Measurements from ENCODE around the gene NFE2L3. TPM values are rescaled to one million over a fixed set of nuclear protein-coding genes. Genes with fewer than 3 reads are reported as not detected.
A peak's percentile ranks its signal among the peaks of the same experiment; 100 is the strongest.
"Not testable (repeated sequence)": the region's sequence is repeated elsewhere in the genome, so short reads cannot be mapped to it uniquely, and the experiment has no call there.

Gene NFE2L3
- total RNA-seq, 1 experiment from 2014 or later = 2.2 TPM

- POLR2A ChIA-PET = interaction anchor here (0.6 to 11.9 kb wide), 9 partner anchors 10 to 102 kb away, joined by 3 to 202 read pairs (median 3); partner anchors contain the start of genes CBX3, HNRNPA2B1 and NFE2L3
- peaks cover 45% of the 10 kb centered on the region for H3K36me3 Mint-ChIP-seq (ENCODE audit: insufficient read depth, unreplicated experiment)
- intact Hi-C loops (cut with micrococcal nuclease) = no loop called here
- H3K4me1 Mint-ChIP-seq (ENCODE audit: insufficient read depth, unreplicated experiment) = peaks cover 6% of the 10 kb centered on the region
- DNase-seq (ENCODE audit: unreplicated experiment) = no peak
- H3K9me3 Mint-ChIP-seq (ENCODE audit: unreplicated experiment) = no peaks in the 10 kb centered on the region
- CTCF ChIA-PET = interaction anchor here (0.6 to 4.7 kb wide), 4 partner anchors 9 to 291 kb away, joined by 3 to 28 read pairs (median 4); partner anchors contain the start of gene NFE2L3
- no peak overlapping the region for H3K4me3 Mint-ChIP-seq (ENCODE audit: unreplicated experiment)
- no peaks in the 10 kb centered on the region for H3K27me3 Mint-ChIP-seq (ENCODE audit: insufficient read depth, unreplicated experiment)
- peak overlapping the region; percentile 37 for H3K27ac Mint-ChIP-seq (ENCODE audit: low read depth, unreplicated experiment)
- BruUV-seq (replicated peaks) = no TSS peak
- TF ChIP-seq, protein P1, sequence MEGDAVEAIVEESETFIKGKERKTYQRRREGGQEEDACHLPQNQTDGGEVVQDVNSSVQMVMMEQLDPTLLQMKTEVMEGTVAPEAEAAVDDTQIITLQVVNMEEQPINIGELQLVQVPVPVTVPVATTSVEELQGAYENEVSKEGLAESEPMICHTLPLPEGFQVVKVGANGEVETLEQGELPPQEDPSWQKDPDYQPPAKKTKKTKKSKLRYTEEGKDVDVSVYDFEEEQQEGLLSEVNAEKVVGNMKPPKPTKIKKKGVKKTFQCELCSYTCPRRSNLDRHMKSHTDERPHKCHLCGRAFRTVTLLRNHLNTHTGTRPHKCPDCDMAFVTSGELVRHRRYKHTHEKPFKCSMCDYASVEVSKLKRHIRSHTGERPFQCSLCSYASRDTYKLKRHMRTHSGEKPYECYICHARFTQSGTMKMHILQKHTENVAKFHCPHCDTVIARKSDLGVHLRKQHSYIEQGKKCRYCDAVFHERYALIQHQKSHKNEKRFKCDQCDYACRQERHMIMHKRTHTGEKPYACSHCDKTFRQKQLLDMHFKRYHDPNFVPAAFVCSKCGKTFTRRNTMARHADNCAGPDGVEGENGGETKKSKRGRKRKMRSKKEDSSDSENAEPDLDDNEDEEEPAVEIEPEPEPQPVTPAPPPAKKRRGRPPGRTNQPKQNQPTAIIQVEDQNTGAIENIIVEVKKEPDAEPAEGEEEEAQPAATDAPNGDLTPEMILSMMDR (IDR thresholded peaks at IDR 0.05; ENCODE audit: unreplicated experiment) = no peak
Observed at GRCh38 chr7:26183545-26184280, 31.7 kb downstream of the NFE2L3 start.

DNA sequence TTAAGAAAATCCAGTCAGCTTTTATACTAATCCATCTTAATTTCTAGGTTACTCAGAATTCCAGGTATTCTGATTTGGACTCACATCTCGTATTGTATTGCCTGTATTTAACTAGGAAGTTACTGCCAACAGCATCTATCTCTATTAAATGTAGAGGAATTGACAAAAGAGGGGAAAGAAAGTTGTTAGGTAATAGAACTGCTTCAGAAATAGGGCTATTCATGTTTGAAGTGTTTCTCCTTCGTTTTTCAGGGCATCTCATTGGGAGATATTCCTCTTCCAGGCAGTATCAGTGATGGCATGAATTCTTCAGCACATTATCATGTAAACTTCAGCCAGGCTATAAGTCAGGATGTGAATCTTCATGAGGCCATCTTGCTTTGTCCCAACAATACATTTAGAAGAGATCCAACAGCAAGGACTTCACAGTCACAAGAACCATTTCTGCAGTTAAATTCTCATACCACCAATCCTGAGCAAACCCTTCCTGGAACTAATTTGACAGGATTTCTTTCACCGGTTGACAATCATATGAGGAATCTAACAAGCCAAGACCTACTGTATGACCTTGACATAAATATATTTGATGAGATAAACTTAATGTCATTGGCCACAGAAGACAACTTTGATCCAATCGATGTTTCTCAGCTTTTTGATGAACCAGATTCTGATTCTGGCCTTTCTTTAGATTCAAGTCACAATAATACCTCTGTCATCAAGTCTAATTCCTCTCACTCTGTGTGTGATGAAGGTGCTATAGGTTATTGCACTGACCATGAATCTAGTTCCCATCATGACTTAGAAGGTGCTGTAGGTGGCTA lies 32.5 kb downstream of the NFE2L3 start:
- H3K9me3 Mint-ChIP-seq (ENCODE audit: unreplicated experiment); intact Hi-C loops (cut with micrococcal nuclease); H3K4me3 Mint-ChIP-seq (ENCODE audit: unreplicated experiment); H3K4me1 Mint-ChIP-seq (ENCODE audit: insufficient read depth, unreplicated experiment); DNase-seq (ENCODE audit: unreplicated experiment); BruUV-seq (replicated peaks); H3K27ac Mint-ChIP-seq (ENCODE audit: low read depth, unreplicated experiment); H3K27me3 Mint-ChIP-seq (ENCODE audit: insufficient read depth, unreplicated experiment): not testable (repeated sequence)
- POLR2A ChIA-PET = interaction anchor here (0.6 to 11.9 kb wide), 6 partner anchors 10 to 101 kb away, joined by 3 to 202 read pairs (median 4); partner anchors contain the start of genes CBX3, HNRNPA2B1 and NFE2L3
- CTCF ChIA-PET = interaction anchor here (1.2 to 1.3 kb wide), 2 partner anchors 14 to 94 kb away, joined by 3 to 4 read pairs; no protein-coding TSS in a partner anchor
- H3K36me3 Mint-ChIP-seq (ENCODE audit: insufficient read depth, unreplicated experiment) = peaks cover 51% of the 10 kb centered on the region

- Mint-ChIP-seq H3K9me3 (ENCODE audit: unreplicated experiment) (no peaks in the 10 kb centered on the region), H3K4me1 (ENCODE audit: insufficient read depth, unreplicated experiment) (peaks cover 6% of the 10 kb centered on the region), H3K27me3 (ENCODE audit: insufficient read depth, unreplicated experiment) (no peaks in the 10 kb centered on the region), H3K27ac (ENCODE audit: low read depth, unreplicated experiment) (no peak overlapping the region), H3K4me3 (ENCODE audit: unreplicated experiment) (no peak overlapping the region), H3K36me3 (ENCODE audit: insufficient read depth, unreplicated experiment) (peaks cover 59% of the 10 kb centered on the region)
- TF ChIP-seq, protein P1 (IDR thresholded peaks at IDR 0.05; ENCODE audit: unreplicated experiment) = no peak
- ChIA-PET POLR2A (interaction anchor here (0.7 to 11.9 kb wide), 5 partner anchors 12 to 198 kb away, joined by 3 to 202 read pairs (median 5); partner anchors contain the start of genes CBX3 and HNRNPA2B1), CTCF (interaction anchor here (1.2 to 1.3 kb wide), 2 partner anchors 13 to 94 kb away, joined by 3 to 4 read pairs; no protein-coding TSS in a partner anchor)
- BruUV-seq (replicated peaks) = no TSS peak
- no peak for DNase-seq (ENCODE audit: unreplicated experiment)
- intact Hi-C loops (cut with micrococcal nuclease) = no loop called here
Observed at GRCh38 chr7:26185131-26185843, 33.3 kb downstream of the NFE2L3 start.

DNA sequence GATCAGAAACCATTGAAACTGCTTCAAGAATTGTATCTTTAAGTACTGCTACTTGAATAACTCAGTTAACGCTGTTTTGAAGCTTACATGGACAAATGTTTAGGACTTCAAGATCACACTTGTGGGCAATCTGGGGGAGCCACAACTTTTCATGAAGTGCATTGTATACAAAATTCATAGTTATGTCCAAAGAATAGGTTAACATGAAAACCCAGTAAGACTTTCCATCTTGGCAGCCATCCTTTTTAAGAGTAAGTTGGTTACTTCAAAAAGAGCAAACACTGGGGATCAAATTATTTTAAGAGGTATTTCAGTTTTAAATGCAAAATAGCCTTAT lies 33.8 kb downstream of the NFE2L3 start:
- H3K4me3 Mint-ChIP-seq (ENCODE audit: unreplicated experiment) = no peak overlapping the region
- H3K27ac Mint-ChIP-seq (ENCODE audit: low read depth, unreplicated experiment) = no peak overlapping the region
- BruUV-seq (replicated peaks) = no TSS peak
- no peak for DNase-seq (ENCODE audit: unreplicated experiment)
- H3K9me3 Mint-ChIP-seq (ENCODE audit: unreplicated experiment) = no peaks in the 10 kb centered on the region
- peaks cover 64% of the 10 kb centered on the region for H3K36me3 Mint-ChIP-seq (ENCODE audit: insufficient read depth, unreplicated experiment)
- ChIA-PET POLR2A (interaction anchor here (0.7 to 11.9 kb wide), 5 partner anchors 11 to 198 kb away, joined by 3 to 202 read pairs (median 5); partner anchors contain the start of genes CBX3 and HNRNPA2B1), CTCF (interaction anchor here (1.2 to 1.3 kb wide), 2 partner anchors 13 to 95 kb away, joined by 3 to 4 read pairs; no protein-coding TSS in a partner anchor)
- TF ChIP-seq, protein P1 (IDR thresholded peaks at IDR 0.05; ENCODE audit: unreplicated experiment) = no peak
- intact Hi-C loops (cut with micrococcal nuclease) = no loop called here
- H3K4me1 Mint-ChIP-seq (ENCODE audit: insufficient read depth, unreplicated experiment) = peaks cover 6% of the 10 kb centered on the region
- H3K27me3 Mint-ChIP-seq (ENCODE audit: insufficient read depth, unreplicated experiment) = no peaks in the 10 kb centered on the region
